GM21515 (cell line): ENCODE measurements around the gene HSD11B2.
"Not testable (repeated sequence)": the region's sequence is repeated elsewhere in the genome, so short reads cannot be mapped to it uniquely, and the experiment has no call there.

Experiments used
- ATAC-seq: cut with Tn5 transposase; IDR thresholded peaks from one replicate; pipeline ENCODE4 v1.9.1; 2021; ENCODE audit not compliant: unreplicated experiment

The HSD11B2 gene

DNA sequence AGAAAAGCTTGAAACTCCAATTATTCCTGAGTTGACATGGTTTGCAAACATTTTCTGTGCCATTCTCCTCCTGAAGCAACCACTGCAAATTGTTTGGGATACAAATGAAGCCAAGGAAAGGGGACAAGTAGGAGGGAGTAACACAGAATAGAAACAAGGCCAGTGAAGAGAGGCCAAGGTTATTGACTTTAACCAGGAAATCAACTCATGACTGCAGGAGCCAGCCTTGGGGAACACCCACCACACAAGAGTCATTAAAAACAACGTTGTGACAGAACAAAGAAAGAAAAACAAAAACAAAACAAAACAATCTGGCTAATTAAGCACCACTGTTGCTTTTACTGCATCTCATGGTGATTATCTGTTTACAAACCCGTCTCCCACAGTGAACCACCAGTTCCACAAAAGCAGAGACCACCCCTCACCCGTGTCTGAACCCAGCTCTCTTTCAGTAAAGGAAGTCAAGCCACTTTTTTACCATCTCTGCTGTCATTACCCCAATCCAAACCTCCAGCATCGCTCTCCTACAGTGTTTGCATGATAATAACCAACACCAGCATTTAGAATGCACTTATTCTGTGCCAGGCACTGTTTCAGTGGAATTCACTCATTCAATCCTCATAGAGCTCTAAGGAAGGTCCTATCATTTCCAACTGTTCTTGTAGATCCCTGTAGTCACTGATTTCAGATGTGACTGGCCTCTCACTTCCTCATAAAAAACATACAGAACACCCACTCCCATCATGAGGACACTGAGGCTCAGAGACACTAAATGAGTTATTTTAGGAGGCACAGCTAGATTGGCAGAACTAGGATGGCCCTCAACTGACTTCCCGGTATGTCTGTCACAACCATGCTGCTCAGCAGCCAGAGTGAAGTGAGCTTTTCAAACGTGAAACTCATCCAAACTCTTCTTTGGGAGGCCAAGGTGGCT, 16.7 kb upstream of the HSD11B2 start:
- ATAC-seq: no peak

DNA sequence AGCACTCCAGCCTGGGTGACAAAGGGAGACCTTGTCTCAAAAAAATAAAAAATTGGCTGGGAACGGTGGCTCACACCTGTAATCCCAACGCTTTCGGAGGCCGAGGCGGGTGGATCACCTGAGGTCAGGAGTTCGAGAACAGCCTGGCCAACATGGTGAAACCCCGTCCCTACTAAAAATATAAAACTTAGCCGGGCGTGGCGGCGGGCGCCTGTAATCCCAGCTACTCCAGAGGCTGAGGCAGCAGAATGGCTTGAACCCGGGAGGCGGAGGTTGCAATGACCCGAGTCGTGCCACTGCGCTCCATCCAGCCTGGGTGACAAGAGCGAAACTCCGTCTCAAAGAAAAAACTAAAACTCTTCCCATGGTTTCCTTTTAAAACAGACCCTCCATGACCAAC, 15.5 kb upstream of the HSD11B2 start:
- not testable (repeated sequence) for ATAC-seq

DNA sequence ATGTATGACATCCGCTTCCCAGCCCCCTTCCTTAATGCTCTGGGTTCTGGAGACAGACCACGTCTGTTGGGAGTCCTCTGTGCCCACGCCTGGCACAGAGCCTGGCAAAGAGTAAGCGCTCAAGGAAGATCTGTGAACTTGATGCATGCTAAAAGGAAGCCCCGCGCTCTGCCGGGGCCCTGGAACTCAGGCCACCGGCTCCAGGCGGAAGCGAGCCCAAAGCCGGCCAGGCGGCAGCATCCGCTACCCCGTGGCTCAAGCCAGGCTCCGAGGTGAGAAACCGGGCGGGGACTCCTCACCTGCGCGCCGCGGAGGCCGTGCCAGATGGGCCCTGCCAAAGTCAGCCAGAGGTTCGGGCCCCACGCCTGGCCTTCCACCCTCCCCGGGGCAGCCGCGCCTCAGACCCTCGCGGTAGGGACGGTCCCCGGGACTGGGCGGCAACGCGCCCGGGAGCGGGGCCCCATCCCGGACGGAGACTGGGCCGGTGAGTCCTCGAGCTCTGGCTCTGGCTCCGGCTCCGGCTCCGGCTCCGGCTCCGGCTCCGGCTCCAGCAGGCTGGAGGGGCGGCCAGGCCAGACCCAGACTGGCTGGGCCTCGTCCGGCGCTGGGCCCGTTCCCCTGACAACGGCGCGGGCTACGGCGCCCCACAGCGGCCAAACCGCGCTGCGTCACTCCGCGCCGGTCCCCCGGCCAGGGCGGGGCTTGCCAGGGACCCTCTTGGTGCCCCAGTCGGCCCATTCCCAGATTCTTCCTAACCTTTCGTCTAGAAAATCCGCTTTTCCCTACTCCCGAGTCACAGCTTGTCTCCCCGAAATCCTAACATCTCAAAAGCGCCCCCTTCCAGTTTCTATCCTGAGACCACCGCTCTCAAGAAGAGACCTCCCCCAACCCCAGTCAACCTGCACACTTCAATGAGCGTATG, 14.8 kb upstream of the HSD11B2 start, which contains the start of gene ZDHHC1:
TSS of gene ZDHHC1 (minus strand) at position 606 of the 922 bp plus-strand sequence. CDS start 8,702 bp downstream, outside the sequence.
- no peak for ATAC-seq

- ATAC-seq: no peak
Measured at GRCh38 chr16:67417333-67418061, 13.4 kb upstream of the HSD11B2 start.

- no peak for ATAC-seq
Measured at GRCh38 chr16:67419502-67419901, 11.4 kb upstream of the HSD11B2 start.

- no peak for ATAC-seq
Measured at GRCh38 chr16:67419931-67420330, 11.0 kb upstream of the HSD11B2 start.

GRCh38 chr16:67421030-67421429, 9.9 kb upstream of the HSD11B2 start:
- no peak for ATAC-seq

DNA sequence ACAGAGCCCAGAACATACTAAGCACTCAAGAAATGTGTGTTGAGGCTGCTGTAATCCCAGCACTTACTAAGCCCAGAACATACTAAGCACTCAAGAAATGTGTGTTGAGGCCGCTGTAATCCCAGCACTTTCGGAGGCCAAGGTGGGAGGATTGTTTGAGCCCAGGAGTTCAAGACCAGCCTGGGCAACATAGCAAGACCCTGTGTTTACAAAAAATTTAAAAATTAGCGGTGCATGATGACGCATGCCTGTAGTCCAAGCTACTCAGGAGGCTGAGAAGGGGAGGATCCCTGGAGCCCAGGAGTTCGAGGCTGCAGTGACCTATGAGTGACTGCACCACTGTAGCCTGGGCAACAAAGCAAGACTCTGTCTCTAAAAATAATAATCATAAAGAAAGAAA, 7.9 kb upstream of the HSD11B2 start:
- ATAC-seq: no peak

GRCh38 chr16:67423611-67424260, 7.2 kb upstream of the HSD11B2 start:
- no peak for ATAC-seq

- ATAC-seq: no peak
Measured at GRCh38 chr16:67424261-67424615, 6.7 kb upstream of the HSD11B2 start.

DNA sequence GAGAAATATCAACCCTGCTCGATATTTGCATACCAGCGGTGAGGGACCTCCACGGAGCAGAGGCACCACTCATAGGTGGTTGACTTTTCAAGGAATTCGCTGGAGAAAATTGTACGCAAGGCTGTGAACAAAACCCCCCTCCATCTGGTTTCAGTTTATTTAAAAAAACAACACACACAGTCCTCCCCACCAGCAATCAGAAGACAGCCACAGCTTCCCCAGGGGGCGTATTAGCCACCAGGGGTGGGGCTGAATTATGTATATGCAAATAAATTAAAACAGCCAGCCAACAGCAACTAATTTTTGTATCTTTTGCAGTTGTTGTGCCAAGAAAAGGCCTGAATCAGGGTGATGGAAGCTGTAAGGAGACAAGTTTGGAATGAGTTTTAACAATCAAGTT, 5.9 kb upstream of the HSD11B2 start:
- ATAC-seq: no peak

DNA sequence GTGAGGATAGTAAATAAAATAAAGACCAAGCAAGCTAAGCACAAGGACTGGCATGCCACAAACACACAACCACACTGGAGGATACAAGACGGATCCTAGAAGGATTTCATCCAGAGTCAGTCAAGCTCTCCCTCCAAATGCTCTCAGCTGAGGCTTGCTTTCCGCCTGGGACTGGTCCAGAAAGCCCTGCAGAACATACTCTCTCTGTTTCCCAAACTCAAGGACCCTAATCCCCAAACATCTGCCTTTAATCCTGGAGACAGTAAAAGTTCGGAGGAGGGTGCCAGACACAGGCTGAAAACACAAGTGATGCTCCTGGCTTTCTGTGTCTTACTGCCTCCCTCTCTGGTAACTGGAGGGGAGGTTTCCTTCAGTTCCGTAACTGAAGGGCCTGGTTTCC, 5.3 kb upstream of the HSD11B2 start:
- ATAC-seq: no peak

- ATAC-seq: no peak
Measured at GRCh38 chr16:67426022-67426421, 4.9 kb upstream of the HSD11B2 start.

GRCh38 chr16:67426950-67427349, 4.0 kb upstream of the HSD11B2 start:
- ATAC-seq: no peak

GRCh38 chr16:67428146-67428731, 2.7 kb upstream of the HSD11B2 start:
- no peak for ATAC-seq

DNA sequence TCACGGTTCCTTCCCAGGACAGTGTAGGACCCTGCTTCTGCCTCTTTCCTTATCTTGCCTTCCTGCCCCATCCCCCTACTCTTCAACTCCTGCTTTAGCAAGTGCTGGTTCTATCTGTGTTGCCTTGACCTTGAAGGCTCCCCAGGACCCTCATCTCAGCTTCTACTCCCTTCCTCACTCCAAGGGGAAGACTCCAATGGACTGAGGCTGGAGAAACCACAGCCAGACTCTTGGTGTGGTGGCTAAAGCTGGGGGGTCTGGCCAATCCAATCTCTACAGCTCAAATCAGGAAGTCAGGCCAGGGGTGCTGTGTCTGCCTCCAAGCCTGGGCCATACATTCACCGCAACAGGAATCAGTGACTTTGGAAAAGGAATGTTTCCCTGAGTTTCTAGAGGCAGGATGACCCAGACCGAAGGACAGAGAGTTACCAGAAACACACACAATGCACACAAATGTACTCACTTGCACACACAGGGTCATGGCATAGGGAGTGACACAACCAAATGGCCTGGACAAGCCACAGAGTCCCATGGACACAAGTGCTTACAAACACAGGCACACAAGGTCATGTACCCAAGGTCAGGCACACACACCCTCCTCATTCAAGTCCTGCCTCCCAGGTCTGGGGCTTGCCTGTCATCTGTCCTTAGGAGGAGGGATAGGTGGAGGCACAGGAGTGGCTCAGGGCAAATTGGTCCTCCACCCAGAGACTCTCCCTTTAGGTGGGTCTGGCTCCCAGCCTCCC, 1.7 kb upstream of the HSD11B2 start:
- ATAC-seq: no peak

DNA sequence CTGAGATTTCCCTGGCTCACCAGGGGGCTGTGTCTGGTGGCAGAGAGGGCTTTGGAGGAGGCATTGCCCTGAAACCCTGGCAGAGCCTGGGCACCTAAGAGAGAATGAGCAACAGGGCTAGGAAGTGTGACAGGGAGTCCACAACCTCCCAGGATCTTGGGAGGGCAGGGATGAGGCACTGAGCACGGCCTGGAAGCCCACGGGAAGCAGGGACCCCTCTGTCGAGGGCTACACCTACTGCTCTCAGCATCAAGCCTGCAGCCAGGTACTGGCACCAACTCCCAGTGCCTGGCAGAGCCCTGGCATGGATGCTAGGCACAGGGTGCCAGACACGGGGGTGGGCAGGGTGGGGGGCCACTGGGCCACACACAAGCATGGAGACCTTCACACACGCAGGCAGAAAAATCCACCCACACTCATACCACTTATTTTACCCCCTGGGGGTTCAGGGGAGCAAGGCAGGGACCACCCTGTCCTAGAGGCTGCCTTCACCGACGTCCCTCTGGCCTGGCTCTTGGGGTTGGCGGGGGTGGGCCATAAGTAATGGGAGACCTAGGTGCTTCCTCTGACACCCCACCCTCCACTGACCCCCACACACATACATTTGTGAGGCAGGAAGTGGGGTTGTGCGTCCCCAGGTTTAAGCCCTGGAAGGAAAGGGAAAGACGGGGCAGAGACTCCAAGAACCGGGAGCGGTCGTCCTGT, 970 bp upstream of the HSD11B2 start:
- ATAC-seq: no peak

- no peak for ATAC-seq
Measured at GRCh38 chr16:67430504-67430976, 381 bp upstream of the HSD11B2 start.
